Left ventricle myocardium inferior (tissue), 1 donor: Measurements from ENCODE around the gene WDR31. TPM values are rescaled to one million over a fixed set of nuclear protein-coding genes. Genes with fewer than 3 reads are reported as not detected.

ENCODE experiments used
- DNase-seq: peaks from one replicate; pipeline ENCODE4 v3.0.0-alpha.2; 2020
- H3K27ac ChIP-seq: fragments of 200-600 bp; replicated peaks from 2 replicates; pipeline ENCODE4 v1.8.0; 2021
- H3K27me3 ChIP-seq: fragments of 200-600 bp; 2 replicates; pipeline ENCODE4 v1.8.0; 2021; ENCODE audit warnings: low read depth
- H3K36me3 ChIP-seq: fragments of 200-600 bp; 2 replicates; pipeline ENCODE4 v1.8.0; 2021
- H3K4me1 ChIP-seq: fragments of 200-600 bp; 2 replicates; pipeline ENCODE4 v1.8.0; 2021
- H3K4me3 ChIP-seq: fragments of 200-600 bp; 2 replicates; pipeline ENCODE4 v1.8.0; 2021; ENCODE audit warnings: mild to moderate bottlenecking, moderate library complexity
- H3K9me3 ChIP-seq: fragments of 200-600 bp; replicated peaks from 2 replicates; pipeline ENCODE4 v1.8.0; 2021
- CTCF ChIP-seq: fragments of 200-600 bp; IDR thresholded peaks from 2 replicates; pipeline ENCODE4 v1.8.0; 2021; ENCODE audit warnings: antibody characterized with exemption, mild to moderate bottlenecking, borderline replicate concordance
- intact Hi-C: fragments of 100-400 bp; cut with micrococcal nuclease; formaldehyde crosslinking; loops from one replicate; pipeline ENCODE4 v1.11.0; 2022
- total RNA-seq: library from RNA; stranded (reverse); fragmentation: NEBNext Ultra II Directional; extraction: Animal tissue kit (Norgen Biotek cat#: 25700); gene quantifications from one replicate; pipeline ENCODE4 v1.2.1, GENCODE V29; 2021
- donor health status: DM: no; HTN: yes; CAD: no; lungs with severe emphysema.

Gene WDR31
- total RNA-seq, 1 donor from 2014 or later: 12.4 TPM

GRCh38 chr9:113326230-113326629 is 13.8 kb downstream of the WDR31 start:
- Histone ChIP-seq H3K27me3 (no peaks in the 10 kb centered on the region), H3K27ac (no peak overlapping the region), H3K9me3 (no peaks in the 10 kb centered on the region), H3K36me3 (peaks cover 4% of the 10 kb centered on the region), H3K4me1 (peaks cover 9% of the 10 kb centered on the region), H3K4me3 (no peak overlapping the region)
- TF ChIP-seq CTCF: no peak
- intact Hi-C loops: no loop called here
- DNase-seq: no peak

GRCh38 chr9:113322671-113323070 is 17.4 kb downstream of the WDR31 start:
- H3K9me3 ChIP-seq: no peaks in the 10 kb centered on the region
- peaks cover 36% of the 10 kb centered on the region for H3K36me3 ChIP-seq
- no peak for TF ChIP-seq CTCF
- no peaks in the 10 kb centered on the region for H3K4me1 ChIP-seq
- no peak overlapping the region for H3K4me3 ChIP-seq
- no peak for DNase-seq
- intact Hi-C loops: no loop called here
- H3K27ac ChIP-seq: no peak overlapping the region
- no peaks in the 10 kb centered on the region for H3K27me3 ChIP-seq

GRCh38 chr9:113320051-113320450 is 20.0 kb downstream of the WDR31 start:
- no peak overlapping the region for H3K27ac ChIP-seq
- no peaks in the 10 kb centered on the region for H3K9me3 ChIP-seq
- no peak for DNase-seq
- intact Hi-C loops: no loop called here
- H3K4me3 ChIP-seq: no peak overlapping the region
- no peak for TF ChIP-seq CTCF
- peaks cover 52% of the 10 kb centered on the region for H3K36me3 ChIP-seq
- H3K4me1 ChIP-seq: no peaks in the 10 kb centered on the region
- H3K27me3 ChIP-seq: no peaks in the 10 kb centered on the region

GRCh38 chr9:113319054-113319453 is 21.0 kb downstream of the WDR31 start:
- intact Hi-C loops: no loop called here

GRCh38 chr9:113317777-113318176 is 22.3 kb downstream of the WDR31 start:
- H3K4me3 ChIP-seq: no peak overlapping the region
- no peaks in the 10 kb centered on the region for H3K27me3 ChIP-seq
- DNase-seq: no peak
- intact Hi-C loops: no loop called here
- H3K27ac ChIP-seq: no peak overlapping the region
- no peaks in the 10 kb centered on the region for H3K9me3 ChIP-seq
- peak; percentile 30 for TF ChIP-seq CTCF
- H3K4me1 ChIP-seq: no peaks in the 10 kb centered on the region
- peaks cover 52% of the 10 kb centered on the region for H3K36me3 ChIP-seq

More at GRCh38 chr9:113319054-113319453, 21.0 kb downstream of the WDR31 start:
- H3K9me3 ChIP-seq: no peaks in the 10 kb centered on the region
- H3K27me3 ChIP-seq: no peaks in the 10 kb centered on the region
- no peak for DNase-seq
- H3K27ac ChIP-seq: no peak overlapping the region
- no peak overlapping the region for H3K4me3 ChIP-seq
- no peak for TF ChIP-seq CTCF
- peaks cover 52% of the 10 kb centered on the region for H3K36me3 ChIP-seq
- H3K4me1 ChIP-seq: no peaks in the 10 kb centered on the region

GRCh38 chr9:113316030-113316429 is 24.0 kb downstream of the WDR31 start:
- H3K27ac ChIP-seq: no peak overlapping the region
- no peak overlapping the region for H3K4me3 ChIP-seq
- TF ChIP-seq CTCF: no peak
- no peaks in the 10 kb centered on the region for H3K9me3 ChIP-seq
- no peak for DNase-seq
- no peaks in the 10 kb centered on the region for H3K27me3 ChIP-seq
- H3K4me1 ChIP-seq: peaks cover 6% of the 10 kb centered on the region
- intact Hi-C loops: no loop called here
- H3K36me3 ChIP-seq: peaks cover 46% of the 10 kb centered on the region
